ENCODE data around the gene FAAP20.

DNA sequence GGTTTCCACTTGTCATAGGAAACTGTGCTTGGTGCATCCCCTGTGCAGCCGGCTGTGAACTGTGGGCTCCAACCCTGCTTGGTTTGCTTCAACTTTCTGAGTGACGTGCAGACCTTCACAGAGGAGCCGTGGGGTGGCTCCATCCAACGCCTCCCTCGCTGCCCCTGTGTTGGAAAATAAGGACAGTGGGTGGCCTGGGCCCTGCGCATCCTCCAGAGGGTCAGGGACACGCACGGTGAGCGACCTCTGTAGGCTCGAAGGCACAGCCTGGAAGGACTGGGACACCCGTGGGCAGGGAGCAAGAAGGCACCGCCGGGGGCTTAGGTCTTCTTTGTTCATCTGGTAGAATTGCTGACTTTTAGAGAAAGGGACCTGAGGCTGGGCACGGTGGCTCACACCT lies 6.5 kb upstream of the FAAP20 start:
- TF ChIP-seq ESRRG (CRISPR knock-in tag; IDR thresholded peaks at IDR 0.05) (no peak), CREB5 (CRISPR knock-in tag; IDR thresholded peaks at IDR 0.05; ENCODE audit: low read depth) (no peak), ISL1 (CRISPR knock-in tag; IDR thresholded peaks at IDR 0.05) (no peak), ARNTL (CRISPR knock-in tag; IDR thresholded peaks at IDR 0.05; ENCODE audit: borderline replicate concordance, low read depth) (no peak), TOX (CRISPR knock-in tag; IDR thresholded peaks at IDR 0.05; ENCODE audit: borderline replicate concordance) (no peak), ZFP30 (CRISPR knock-in tag; IDR thresholded peaks at IDR 0.05) (no peak)

Measured in SK-N-SH treated with all-trans-retinoic acid at 6 μM for 48 hours (cell line).